Measurements from ENCODE around the gene FITM1.
"Not testable (repeated sequence)": the region's sequence is repeated elsewhere in the genome, so short reads cannot be mapped to it uniquely, and the experiment has no call there.

FITM1 gene

GRCh38 chr14:24102357-24103048 lies 28.0 kb upstream of the FITM1 start:
- no peak overlapping the region for H3K27ac ChIP-seq (replicated peaks; ENCODE audit: low read length)
- WGBS, 2 donors (ENCODE audit: extremely low coverage in 2 of 2, insufficient read length in 2 of 2, insufficient replicate concordance in 1 of 2) = no CpG with 5 or more reads among the region's 7 CpGs
- H3K79me1 ChIP-seq (ENCODE audit: low read depth, low read length) = no peaks in the 10 kb centered on the region
- no peak overlapping the region for H2BK120ac ChIP-seq (ENCODE audit: low read depth, low read length)
- H3K18ac ChIP-seq (ENCODE audit: low read length) = no peak overlapping the region
- H2BK15ac ChIP-seq (ENCODE audit: low read length) = no peak overlapping the region
- no peak overlapping the region for H4K91ac ChIP-seq (ENCODE audit: low read depth, low read length, poor library complexity)
- H3K9me3 ChIP-seq (replicated peaks in 1 of 2; ENCODE audit: control insufficient read depth in 2 of 2, insufficient read depth in 1 of 2, low read depth in 1 of 2, low read length in 2 of 2) = peaks cover 0 to 2% of the 10 kb centered on the region in 2 donors
- H3K27me3 ChIP-seq (ENCODE audit: control insufficient read depth in 3 of 3, insufficient read depth in 3 of 3, low read depth in 1 of 3, low read length in 3 of 3) = no peaks in the 10 kb centered on the region
- no peak overlapping the region for H3K14ac ChIP-seq (ENCODE audit: low read length)
- H3K9ac ChIP-seq (ENCODE audit: low read depth, low read length, poor library complexity) = no peak overlapping the region
- no peak overlapping the region for H2BK12ac ChIP-seq (ENCODE audit: low read length)
- no peak overlapping the region for H4K8ac ChIP-seq (ENCODE audit: low read depth, low read length)
- DNase-seq (ENCODE audit: low spot score) = no peak
- H2BK5ac ChIP-seq (ENCODE audit: low read length) = no peak overlapping the region
- peaks cover 29 to 48% of the 10 kb centered on the region in 2 donors for H3K36me3 ChIP-seq (replicated peaks in 1 of 2; ENCODE audit: control insufficient read depth in 2 of 2, insufficient read depth in 2 of 2, low read length in 2 of 2)
- H3K4me2 ChIP-seq (ENCODE audit: insufficient read depth, low read length, poor library complexity, severe bottlenecking) = no peak overlapping the region
- H3K23ac ChIP-seq (ENCODE audit: low read depth, low read length, poor library complexity) = no peak overlapping the region
- H3K4me1 ChIP-seq (ENCODE audit: control insufficient read depth in 2 of 2, insufficient read depth in 1 of 2, low read depth in 1 of 2, low read length in 2 of 2) = no peaks in the 10 kb centered on the region
- H2AK5ac ChIP-seq (ENCODE audit: low read depth, low read length) = no peak overlapping the region
- H3K4me3 ChIP-seq (ENCODE audit: low read length in 2 of 2) = no peak overlapping the region
- H3K4ac ChIP-seq (ENCODE audit: low read length) = no peak overlapping the region
- H2AFZ ChIP-seq (ENCODE audit: low read length) = no peak overlapping the region

- no peak overlapping the region for H3K27ac ChIP-seq (replicated peaks; ENCODE audit: low read length)
- no peak overlapping the region for H2BK120ac ChIP-seq (ENCODE audit: low read depth, low read length)
- H2BK5ac ChIP-seq (ENCODE audit: low read length) = no peak overlapping the region
- H4K8ac ChIP-seq (ENCODE audit: low read depth, low read length) = no peak overlapping the region
- no peak overlapping the region for H3K4ac ChIP-seq (ENCODE audit: low read length)
- no peak overlapping the region for H3K23ac ChIP-seq (ENCODE audit: low read depth, low read length, poor library complexity)
- WGBS, 2 donors (ENCODE audit: extremely low coverage in 2 of 2, insufficient read length in 2 of 2, insufficient replicate concordance in 1 of 2) = no CpG with 5 or more reads among the region's 13 CpGs
- no peak overlapping the region for H4K91ac ChIP-seq (ENCODE audit: low read depth, low read length, poor library complexity)
- H2BK12ac ChIP-seq (ENCODE audit: low read length) = no peak overlapping the region
- H3K14ac ChIP-seq (ENCODE audit: low read length) = no peak overlapping the region
- H3K9me3 ChIP-seq (replicated peaks in 1 of 2; ENCODE audit: control insufficient read depth in 2 of 2, insufficient read depth in 1 of 2, low read depth in 1 of 2, low read length in 2 of 2) = peaks cover 0 to 2% of the 10 kb centered on the region in 2 donors
- no peak overlapping the region for H3K18ac ChIP-seq (ENCODE audit: low read length)
- no peaks in the 10 kb centered on the region for H3K4me1 ChIP-seq (ENCODE audit: control insufficient read depth in 2 of 2, insufficient read depth in 1 of 2, low read depth in 1 of 2, low read length in 2 of 2)
- no peak overlapping the region for H2AFZ ChIP-seq (ENCODE audit: low read length)
- H3K27me3 ChIP-seq (ENCODE audit: control insufficient read depth in 3 of 3, insufficient read depth in 3 of 3, low read depth in 1 of 3, low read length in 3 of 3) = no peaks in the 10 kb centered on the region
- no peak overlapping the region for H3K4me3 ChIP-seq (ENCODE audit: low read length in 2 of 2)
- DNase-seq (ENCODE audit: low spot score) = no peak
- peaks cover 25 to 42% of the 10 kb centered on the region in 2 donors for H3K36me3 ChIP-seq (replicated peaks in 1 of 2; ENCODE audit: control insufficient read depth in 2 of 2, insufficient read depth in 2 of 2, low read length in 2 of 2)
- H2BK15ac ChIP-seq (ENCODE audit: low read length) = no peak overlapping the region
- H2AK5ac ChIP-seq (ENCODE audit: low read depth, low read length) = no peak overlapping the region
- no peaks in the 10 kb centered on the region for H3K79me1 ChIP-seq (ENCODE audit: low read depth, low read length)
- no peak overlapping the region for H3K9ac ChIP-seq (ENCODE audit: low read depth, low read length, poor library complexity)
- H3K4me2 ChIP-seq (ENCODE audit: insufficient read depth, low read length, poor library complexity, severe bottlenecking) = no peak overlapping the region
Measured at GRCh38 chr14:24103451-24103850, 27.0 kb upstream of the FITM1 start.

GRCh38 chr14:24105609-24106239 lies 24.7 kb upstream of the FITM1 start:
- not testable (repeated sequence) for H2AK5ac ChIP-seq (ENCODE audit: low read depth, low read length); H2BK120ac ChIP-seq (ENCODE audit: low read depth, low read length); H3K18ac ChIP-seq (ENCODE audit: low read length); H4K91ac ChIP-seq (ENCODE audit: low read depth, low read length, poor library complexity); H2AFZ ChIP-seq (ENCODE audit: low read length); H3K4ac ChIP-seq (ENCODE audit: low read length); H3K27me3 ChIP-seq (ENCODE audit: control insufficient read depth in 3 of 3, insufficient read depth in 3 of 3, low read depth in 1 of 3, low read length in 3 of 3); H3K9ac ChIP-seq (ENCODE audit: low read depth, low read length, poor library complexity); H3K79me1 ChIP-seq (ENCODE audit: low read depth, low read length); H2BK5ac ChIP-seq (ENCODE audit: low read length); H2BK12ac ChIP-seq (ENCODE audit: low read length); H4K8ac ChIP-seq (ENCODE audit: low read depth, low read length); DNase-seq (ENCODE audit: low spot score); H3K27ac ChIP-seq (replicated peaks; ENCODE audit: low read length); H2BK15ac ChIP-seq (ENCODE audit: low read length); H3K4me2 ChIP-seq (ENCODE audit: insufficient read depth, low read length, poor library complexity, severe bottlenecking); H3K23ac ChIP-seq (ENCODE audit: low read depth, low read length, poor library complexity); H3K9me3 ChIP-seq (replicated peaks in 1 of 2; ENCODE audit: control insufficient read depth in 2 of 2, insufficient read depth in 1 of 2, low read depth in 1 of 2, low read length in 2 of 2); H3K4me1 ChIP-seq (ENCODE audit: control insufficient read depth in 2 of 2, insufficient read depth in 1 of 2, low read depth in 1 of 2, low read length in 2 of 2); H3K4me3 ChIP-seq (ENCODE audit: low read length in 2 of 2); H3K14ac ChIP-seq (ENCODE audit: low read length)
- no CpG with 5 or more reads among the region's 8 CpGs for WGBS, 2 donors (ENCODE audit: extremely low coverage in 2 of 2, insufficient read length in 2 of 2, insufficient replicate concordance in 1 of 2)
- peaks cover 13 to 23% of the 10 kb centered on the region in 2 donors for H3K36me3 ChIP-seq (replicated peaks in 1 of 2; ENCODE audit: control insufficient read depth in 2 of 2, insufficient read depth in 2 of 2, low read length in 2 of 2)

GRCh38 chr14:24106672-24107271 lies 23.7 kb upstream of the FITM1 start:
- H3K4me3 ChIP-seq (ENCODE audit: low read length in 2 of 2) = no peak overlapping the region
- no peak overlapping the region for H2BK120ac ChIP-seq (ENCODE audit: low read depth, low read length)
- no peak overlapping the region for H2BK5ac ChIP-seq (ENCODE audit: low read length)
- no peak overlapping the region for H3K14ac ChIP-seq (ENCODE audit: low read length)
- no peak overlapping the region for H3K9ac ChIP-seq (ENCODE audit: low read depth, low read length, poor library complexity)
- no CpG with 5 or more reads among the region's 4 CpGs for WGBS, 2 donors (ENCODE audit: extremely low coverage in 2 of 2, insufficient read length in 2 of 2, insufficient replicate concordance in 1 of 2)
- no peak overlapping the region for H2BK12ac ChIP-seq (ENCODE audit: low read length)
- no peak overlapping the region for H3K18ac ChIP-seq (ENCODE audit: low read length)
- no peaks in the 10 kb centered on the region for H3K79me1 ChIP-seq (ENCODE audit: low read depth, low read length)
- H3K23ac ChIP-seq (ENCODE audit: low read depth, low read length, poor library complexity) = no peak overlapping the region
- H2BK15ac ChIP-seq (ENCODE audit: low read length) = no peak overlapping the region
- DNase-seq (ENCODE audit: low spot score) = no peak
- H2AFZ ChIP-seq (ENCODE audit: low read length) = no peak overlapping the region
- no peak overlapping the region for H3K4me2 ChIP-seq (ENCODE audit: insufficient read depth, low read length, poor library complexity, severe bottlenecking)
- H3K27me3 ChIP-seq (ENCODE audit: control insufficient read depth in 3 of 3, insufficient read depth in 3 of 3, low read depth in 1 of 3, low read length in 3 of 3) = no peaks in the 10 kb centered on the region
- no peak overlapping the region for H3K27ac ChIP-seq (replicated peaks; ENCODE audit: low read length)
- no peak overlapping the region for H4K8ac ChIP-seq (ENCODE audit: low read depth, low read length)
- H3K36me3 ChIP-seq (replicated peaks in 1 of 2; ENCODE audit: control insufficient read depth in 2 of 2, insufficient read depth in 2 of 2, low read length in 2 of 2) = peaks cover 13 to 17% of the 10 kb centered on the region in 2 donors
- no peaks in the 10 kb centered on the region for H3K4me1 ChIP-seq (ENCODE audit: control insufficient read depth in 2 of 2, insufficient read depth in 1 of 2, low read depth in 1 of 2, low read length in 2 of 2)
- no peak overlapping the region for H4K91ac ChIP-seq (ENCODE audit: low read depth, low read length, poor library complexity)
- H3K9me3 ChIP-seq (replicated peaks in 1 of 2; ENCODE audit: control insufficient read depth in 2 of 2, insufficient read depth in 1 of 2, low read depth in 1 of 2, low read length in 2 of 2) = peaks cover 0 to 2% of the 10 kb centered on the region in 2 donors
- no peak overlapping the region for H2AK5ac ChIP-seq (ENCODE audit: low read depth, low read length)
- H3K4ac ChIP-seq (ENCODE audit: low read length) = no peak overlapping the region

Measured in neuronal stem cell (in vitro differentiated cells).